HUES64 (cell line): Measurements from ENCODE around the gene RAVER2.

Experiments used
- H3K27ac ChIP-seq: 2 replicates; pipeline ENCODE4 v1.7.0; 2013; ENCODE audit warnings: low read depth, low read length, inconsistent platforms
- H3K27me3 ChIP-seq: 2 replicates; pipeline ENCODE4 v1.6.1; 2013; ENCODE audit warnings: mild to moderate bottlenecking, low read length; ENCODE audit not compliant: insufficient read depth
- H3K36me3 ChIP-seq: 2 replicates; pipeline ENCODE4 v1.6.1; 2013; ENCODE audit warnings: mild to moderate bottlenecking, low read length; ENCODE audit not compliant: insufficient read depth
- H3K4me1 ChIP-seq: 2 replicates; pipeline ENCODE4 v1.6.1; 2013; ENCODE audit warnings: mild to moderate bottlenecking, low read length, moderate library complexity; ENCODE audit not compliant: insufficient read depth
- H3K4me3 ChIP-seq: 2 replicates; pipeline ENCODE4 v1.5.1; 2013; ENCODE audit warnings: mild to moderate bottlenecking, low read length, moderate library complexity
- H3K9ac ChIP-seq: 2 replicates; pipeline ENCODE4 v1.6.1; 2013; ENCODE audit warnings: mild to moderate bottlenecking, low read depth, low read length
- H3K9me3 ChIP-seq: 2 replicates; pipeline ENCODE4 v1.6.1; 2013; ENCODE audit warnings: low read depth, low read length; ENCODE audit not compliant: insufficient read depth
- WGBS: fragments of 150-250, 120-280 bp; methylation state at CpG from one replicate; pipeline ENCODE4 v1.1.7; 2013; ENCODE audit warnings: missing lambda C conversion rate; 5-methylcytosine and 5-hydroxymethylcytosine counted together

Gene RAVER2

DNA sequence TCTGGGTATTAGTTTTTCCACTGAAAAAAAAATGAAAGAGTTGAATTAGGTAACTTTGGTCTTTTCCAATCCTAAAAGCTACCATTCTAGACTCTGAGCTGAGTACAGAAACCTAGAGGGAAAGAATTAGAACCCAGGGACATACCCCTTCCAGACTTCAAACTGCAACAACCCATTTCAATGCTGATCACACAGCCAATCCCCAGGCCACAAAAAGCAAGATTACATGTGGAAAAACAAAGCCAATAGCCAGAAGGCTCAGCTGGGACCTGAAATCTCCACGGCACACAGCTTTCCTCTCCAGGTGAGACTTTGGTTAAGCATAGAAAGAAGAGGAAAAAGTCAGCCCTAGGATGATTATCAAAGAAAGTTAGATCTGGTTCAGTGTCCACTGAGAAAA lies 132.7 kb downstream of the RAVER2 start:
- Histone ChIP-seq H3K9ac (no peak overlapping the region), H3K9me3 (no peaks in the 10 kb centered on the region), H3K4me1 (peaks cover 5% of the 10 kb centered on the region; the same call in 1 of the 2 replicates), H3K27me3 (no peaks in the 10 kb centered on the region), H3K27ac (no peak overlapping the region), H3K4me3 (no peak overlapping the region), H3K36me3 (no peaks in the 10 kb centered on the region; the same call in none of the 2 replicates)
- 88% methylated on average over 1 of the region's 1 CpG for WGBS

- H3K27me3 ChIP-seq, result no peaks in the 10 kb centered on the region
- H3K27ac ChIP-seq, result no peak overlapping the region
- no peak overlapping the region for H3K9ac ChIP-seq
- H3K4me3 ChIP-seq, result no peak overlapping the region
- peaks cover 5% of the 10 kb centered on the region; the same call in 1 of the 2 replicates for H3K4me1 ChIP-seq
- no peaks in the 10 kb centered on the region; the same call in none of the 2 replicates for H3K36me3 ChIP-seq
- H3K9me3 ChIP-seq, result no peaks in the 10 kb centered on the region
Measured at GRCh38 chr1:64878090-64878489, 133.2 kb downstream of the RAVER2 start.

DNA sequence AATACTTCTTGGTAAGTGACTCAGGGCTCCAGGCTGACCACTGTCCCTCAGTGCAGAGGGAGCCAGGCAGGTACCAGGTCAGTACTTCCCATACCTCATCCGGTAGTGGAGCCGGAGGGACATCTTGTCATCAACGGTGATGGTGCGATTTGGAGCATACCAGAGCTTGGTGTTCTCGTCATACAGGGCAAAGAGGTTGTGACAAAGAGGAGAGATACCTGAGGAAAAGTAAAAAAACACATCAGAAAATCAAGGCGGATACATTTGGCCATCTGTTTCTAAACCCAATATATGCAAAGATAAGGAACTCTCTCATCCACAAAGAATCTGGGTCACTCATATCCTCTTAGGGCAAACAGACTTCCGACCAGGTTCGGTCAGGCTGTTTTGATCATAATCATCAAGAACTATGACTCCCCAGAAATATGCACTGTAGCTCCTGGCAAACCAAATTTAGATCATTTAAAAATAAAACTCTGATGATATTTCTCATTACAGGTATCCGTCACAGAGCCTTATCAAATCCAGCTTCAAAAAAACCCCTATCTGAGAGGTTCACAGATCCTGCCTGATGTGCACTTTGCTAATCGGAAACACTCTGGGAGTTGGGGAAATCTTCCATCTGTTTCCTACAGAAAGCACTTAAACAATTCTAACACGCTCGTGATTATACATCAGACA lies 134.2 kb downstream of the RAVER2 start:
- H3K9ac ChIP-seq, result no peak overlapping the region
- peaks cover 5% of the 10 kb centered on the region; the same call in 1 of the 2 replicates for H3K4me1 ChIP-seq
- no peak overlapping the region for H3K27ac ChIP-seq
- H3K4me3 ChIP-seq, result no peak overlapping the region
- WGBS, result 95% methylated on average over 10 of the region's 12 CpGs
- H3K27me3 ChIP-seq, result no peaks in the 10 kb centered on the region
- H3K36me3 ChIP-seq, result no peaks in the 10 kb centered on the region; the same call in 1 of the 2 replicates
- no peaks in the 10 kb centered on the region for H3K9me3 ChIP-seq

DNA sequence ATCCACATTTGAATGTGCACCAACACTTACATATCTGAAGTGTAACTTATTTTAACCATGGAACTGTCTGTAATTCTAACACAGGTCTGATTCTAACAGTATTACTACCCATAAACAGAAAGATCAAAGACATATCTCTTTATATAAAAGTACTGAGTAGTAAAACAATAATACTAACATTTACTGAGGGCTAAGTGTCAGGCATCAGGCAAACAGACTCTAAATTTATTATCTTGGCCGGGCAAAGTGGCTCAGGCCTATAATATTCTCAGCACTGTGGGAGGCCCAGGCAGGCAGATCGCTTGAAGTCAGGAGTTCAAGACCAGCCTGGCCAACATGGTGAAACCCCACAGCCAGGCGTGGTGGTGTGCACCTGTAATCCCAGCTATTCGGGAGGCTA lies 135.6 kb downstream of the RAVER2 start:
- H3K4me3 ChIP-seq, result no peak overlapping the region
- H3K27ac ChIP-seq, result no peak overlapping the region
- no peaks in the 10 kb centered on the region for H3K9me3 ChIP-seq
- peaks cover 5% of the 10 kb centered on the region; the same call in 1 of the 2 replicates for H3K4me1 ChIP-seq
- 94% methylated on average over 4 of the region's 4 CpGs for WGBS
- no peaks in the 10 kb centered on the region; the same call in 1 of the 2 replicates for H3K36me3 ChIP-seq
- no peaks in the 10 kb centered on the region for H3K27me3 ChIP-seq
- H3K9ac ChIP-seq, result no peak overlapping the region

DNA sequence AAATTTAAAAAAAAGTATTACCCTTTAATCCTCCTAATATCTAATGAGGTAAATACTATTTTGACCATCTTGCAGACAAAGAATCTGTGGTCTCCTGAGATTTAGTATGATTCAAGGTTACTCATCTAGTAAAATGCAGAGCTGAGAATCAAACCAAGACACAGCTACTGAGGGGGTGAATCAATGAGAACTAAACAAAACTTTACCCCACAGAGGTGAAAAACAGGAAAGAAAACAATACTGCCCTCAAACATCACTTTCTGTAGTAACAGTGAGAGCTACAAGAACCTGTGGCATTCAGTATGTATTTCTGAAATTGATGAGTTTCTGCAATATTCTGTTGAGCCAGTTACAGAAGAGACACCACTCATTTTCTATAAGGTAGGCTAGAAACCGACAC lies 136.4 kb downstream of the RAVER2 start:
- 92% methylated on average over 1 of the region's 1 CpG for WGBS
- Histone ChIP-seq H3K9me3 (no peaks in the 10 kb centered on the region), H3K27me3 (no peaks in the 10 kb centered on the region), H3K9ac (no peak overlapping the region), H3K4me1 (peaks cover 8% of the 10 kb centered on the region), H3K27ac (no peak overlapping the region), H3K36me3 (no peaks in the 10 kb centered on the region; the same call in 1 of the 2 replicates), H3K4me3 (no peak overlapping the region)
